ENCODE results near the gene STAP1.

GRCh38 chr4:67565284-67565683 is 6.8 kb downstream of the STAP1 start:
- no peak for TF ChIP-seq CTCF (IDR thresholded peaks at IDR 0.05)
- no peak for TF ChIP-seq POLR2A (IDR thresholded peaks at IDR 0.05)

All from lower leg skin (tissue), 3 donors.